Brain microvascular endothelial cell (primary cell): ENCODE measurements around the gene SHC3.

Experiments
- DNase-seq: peaks from one replicate; pipeline ENCODE4 v3.0.0-alpha.2; 2020
- H3K27ac ChIP-seq: fragments of 250-450 bp; sonication (Bioruptor Pico); 2 replicates; pipeline ENCODE4 v1.5.1; 2020; ENCODE audit warnings: mild to moderate bottlenecking, moderate library complexity
- H3K27me3 ChIP-seq: fragments of 250-450 bp; sonication (Bioruptor Pico); replicated peaks from 2 replicates; pipeline ENCODE4 v1.5.1; 2020; ENCODE audit warnings: mild to moderate bottlenecking
- H3K36me3 ChIP-seq: fragments of 250-450 bp; sonication (Bioruptor Pico); replicated peaks from 2 replicates; pipeline ENCODE4 v1.5.1; 2020; ENCODE audit warnings: mild to moderate bottlenecking
- H3K4me3 ChIP-seq: 2 replicates; pipeline ENCODE4 v1.5.1; 2011; ENCODE audit warnings: low read depth, mild to moderate bottlenecking, control low read depth, low read length, moderate library complexity
- CTCF ChIP-seq: IDR thresholded peaks from 2 replicates; pipeline ENCODE4 v1.5.1; 2011; ENCODE audit warnings: low read depth, mild to moderate bottlenecking, moderate library complexity, low read length, control low read depth, inconsistent platforms; ENCODE audit errors: missing control alignments
- in situ Hi-C: cut with HindIII; loops from 2 replicates; pipeline ENCODE4 v1.10.0; 2017; ENCODE audit warnings: low sequenced_read_pairs, low pct_ligation_motif_present

Gene SHC3

GRCh38 chr9:89071591-89071990, 107.0 kb downstream of the SHC3 start:
- Histone ChIP-seq H3K4me3 (no peak overlapping the region), H3K27ac (no peak overlapping the region), H3K36me3 (peaks cover 49% of the 10 kb centered on the region), H3K27me3 (no peaks in the 10 kb centered on the region)
- no peak for DNase-seq
- in situ Hi-C loops: no loop called here
- no peak for TF ChIP-seq CTCF

DNA sequence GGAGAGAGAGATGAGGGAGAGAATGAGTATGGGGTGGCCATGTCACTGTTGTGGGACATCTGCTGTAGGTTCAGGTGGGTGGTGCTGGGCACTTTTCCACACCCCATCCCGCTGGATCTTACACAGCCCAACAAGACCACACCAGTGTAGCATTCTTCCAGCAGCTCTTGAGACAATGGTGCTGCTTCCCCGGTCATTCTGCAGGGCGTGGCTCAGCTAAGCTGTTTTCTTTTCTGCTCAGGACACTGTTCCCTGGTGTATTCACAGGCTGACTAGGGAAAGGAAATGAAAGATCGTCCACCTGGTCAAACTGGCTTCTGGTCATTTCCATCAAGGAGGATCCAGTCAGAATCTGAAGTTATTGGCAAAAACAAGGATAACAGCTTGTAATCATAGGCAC, 111.8 kb downstream of the SHC3 start:
- Histone ChIP-seq H3K36me3 (peaks cover 38% of the 10 kb centered on the region), H3K4me3 (no peak overlapping the region), H3K27me3 (no peaks in the 10 kb centered on the region), H3K27ac (no peak overlapping the region)
- in situ Hi-C loops: no loop called here
- no peak for DNase-seq
- no peak for TF ChIP-seq CTCF

DNA sequence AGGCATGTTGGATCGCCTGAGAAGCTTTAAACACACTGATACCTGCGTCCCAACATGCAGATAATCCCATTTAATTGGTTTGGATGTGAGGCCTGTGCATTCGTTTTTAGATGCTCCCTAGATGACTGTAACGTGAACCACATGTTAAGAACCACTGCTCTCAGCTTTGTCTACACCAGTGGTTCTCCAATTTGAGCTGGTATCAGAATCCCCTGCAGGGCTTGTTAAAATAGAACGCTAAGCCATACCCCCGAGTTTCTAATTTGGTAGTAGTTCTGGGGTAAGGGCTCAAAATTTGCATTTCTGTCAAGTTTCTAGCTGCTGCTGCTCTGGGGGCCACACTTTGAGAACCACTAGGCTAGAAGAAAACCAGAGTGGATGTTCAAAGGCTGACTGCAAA, 112.7 kb downstream of the SHC3 start:
- H3K36me3 ChIP-seq: peaks cover 32% of the 10 kb centered on the region
- H3K4me3 ChIP-seq: no peak overlapping the region
- TF ChIP-seq CTCF: no peak
- H3K27ac ChIP-seq: no peak overlapping the region
- in situ Hi-C loops: no loop called here
- DNase-seq: no peak
- no peaks in the 10 kb centered on the region for H3K27me3 ChIP-seq

- DNase-seq: no peak
- Histone ChIP-seq H3K36me3 (peaks cover 13% of the 10 kb centered on the region), H3K27ac (no peak overlapping the region), H3K4me3 (no peak overlapping the region), H3K27me3 (no peaks in the 10 kb centered on the region)
- in situ Hi-C loops: no loop called here
- no peak for TF ChIP-seq CTCF
Observed at GRCh38 chr9:89060790-89061189, 117.8 kb downstream of the SHC3 start.

GRCh38 chr9:89059925-89060506, 118.6 kb downstream of the SHC3 start:
- Histone ChIP-seq H3K4me3 (no peak overlapping the region), H3K27me3 (no peaks in the 10 kb centered on the region), H3K36me3 (peaks cover 8% of the 10 kb centered on the region), H3K27ac (no peak overlapping the region)
- TF ChIP-seq CTCF: no peak
- DNase-seq: no peak
- in situ Hi-C loops: no loop called here

DNA sequence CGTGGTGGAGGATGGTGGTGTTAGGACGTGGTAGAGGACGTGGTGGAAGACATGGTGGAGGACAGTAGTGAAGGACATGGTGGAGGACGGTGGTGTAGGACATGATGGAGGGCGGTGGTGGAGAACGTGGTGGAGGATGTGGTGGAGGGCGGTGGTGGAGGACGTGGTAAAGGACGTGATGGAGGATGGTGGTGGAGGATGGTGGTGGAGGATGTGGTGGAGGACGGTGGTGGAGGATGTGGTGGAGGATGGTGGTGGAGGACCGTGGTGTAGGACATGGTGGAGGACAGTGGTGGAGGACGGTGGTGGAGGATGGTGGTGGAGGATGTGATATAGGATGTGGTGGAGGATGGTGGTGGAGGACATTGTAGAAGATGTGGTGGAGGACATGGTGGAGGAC, 119.7 kb downstream of the SHC3 start:
- in situ Hi-C loops: no loop called here
- TF ChIP-seq CTCF: no peak
- no peak overlapping the region for H3K4me3 ChIP-seq
- no peaks in the 10 kb centered on the region for H3K36me3 ChIP-seq
- no peak overlapping the region for H3K27ac ChIP-seq
- no peaks in the 10 kb centered on the region for H3K27me3 ChIP-seq
- DNase-seq: no peak
